IPS-18c (cell line): ENCODE measurements around the gene MGAT4A.

ENCODE experiments used
- H3K4me3 ChIP-seq: 2 replicates; pipeline ENCODE4 v1.7.0; 2013; ENCODE audit warnings: low read depth, mild to moderate bottlenecking, low read length, moderate library complexity; ENCODE audit not compliant: insufficient read depth
- H3K9me3 ChIP-seq: one replicate; pipeline ENCODE4 v1.6.1; 2013; ENCODE audit warnings: mild to moderate bottlenecking, low read length, moderate library complexity; ENCODE audit not compliant: control insufficient read depth, insufficient read depth

The MGAT4A gene

GRCh38 chr2:98731041-98731893 lies at the start of gene MGAT4A:
MGAT4A (minus strand) TSS chr2:98731132; CDS start chr2:98726332, 4,800 bp downstream.
- Histone ChIP-seq H3K4me3 (peak within 1 kb of the TSS; percentile 69), H3K9me3 (no peaks in the 10 kb centered on the region)

DNA sequence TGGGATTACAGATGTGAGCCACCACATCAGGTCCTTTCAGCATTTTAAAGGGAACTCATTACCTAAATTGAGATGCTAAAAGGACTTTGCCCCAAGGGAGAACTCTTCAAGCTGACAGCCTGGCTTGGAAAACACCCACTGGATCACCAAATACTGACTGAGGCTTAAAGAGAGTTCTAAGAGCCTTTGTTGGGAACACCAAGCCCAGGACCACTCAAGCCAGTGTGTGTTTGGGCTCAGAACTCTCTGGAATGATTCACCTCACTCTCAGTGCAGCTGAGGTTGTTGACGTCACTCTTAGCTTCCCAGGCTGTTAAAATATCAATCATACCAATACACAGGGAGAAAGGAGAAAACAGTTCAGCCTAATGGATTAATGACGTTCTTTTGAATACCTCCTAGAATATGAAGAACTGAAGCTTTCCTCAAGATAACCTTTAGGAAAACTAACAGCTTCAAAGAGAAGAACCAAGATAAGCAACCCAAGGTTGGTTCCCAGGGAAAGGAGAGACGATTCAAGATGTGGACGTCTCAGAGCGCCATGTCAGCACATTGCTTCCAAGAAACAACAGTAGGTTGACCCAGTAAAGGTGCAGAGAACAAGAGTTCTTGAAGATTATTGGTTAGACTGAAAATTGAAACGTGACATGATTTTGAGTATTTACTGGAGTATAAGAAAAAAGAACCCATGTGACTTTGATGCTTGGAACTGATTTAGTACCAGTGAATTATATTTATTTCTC lies 48.0 kb upstream of the MGAT4A start:
- H3K9me3 ChIP-seq: peaks cover 7% of the 10 kb centered on the region
- H3K4me3 ChIP-seq: no peak overlapping the region

GRCh38 chr2:98778151-98778550 lies 47.2 kb upstream of the MGAT4A start:
- H3K4me3 ChIP-seq: no peak overlapping the region
- peaks cover 7% of the 10 kb centered on the region for H3K9me3 ChIP-seq

GRCh38 chr2:98777710-98778109 lies 46.8 kb upstream of the MGAT4A start:
- peaks cover 7% of the 10 kb centered on the region for H3K9me3 ChIP-seq
- H3K4me3 ChIP-seq: no peak overlapping the region

DNA sequence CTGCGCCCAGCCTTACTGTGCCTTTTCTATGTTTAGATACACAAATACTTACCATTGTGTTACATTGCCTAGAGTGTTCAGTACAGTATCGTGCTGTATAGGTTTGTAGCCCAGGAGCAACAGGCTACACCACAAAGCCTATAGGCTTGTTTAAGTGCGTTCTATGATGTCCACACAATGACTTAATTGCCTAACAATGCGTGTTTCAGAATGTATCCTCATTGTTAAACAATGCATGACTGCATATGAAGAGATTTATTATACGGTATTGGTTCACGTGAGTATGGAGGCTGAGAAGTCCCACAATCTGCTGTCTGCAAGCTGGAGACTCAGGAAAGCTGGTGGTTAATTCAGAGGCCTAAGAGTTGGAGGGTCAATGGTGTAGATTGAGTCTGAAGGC lies 46.1 kb upstream of the MGAT4A start:
- Histone ChIP-seq H3K9me3 (peaks cover 7% of the 10 kb centered on the region), H3K4me3 (no peak overlapping the region)

DNA sequence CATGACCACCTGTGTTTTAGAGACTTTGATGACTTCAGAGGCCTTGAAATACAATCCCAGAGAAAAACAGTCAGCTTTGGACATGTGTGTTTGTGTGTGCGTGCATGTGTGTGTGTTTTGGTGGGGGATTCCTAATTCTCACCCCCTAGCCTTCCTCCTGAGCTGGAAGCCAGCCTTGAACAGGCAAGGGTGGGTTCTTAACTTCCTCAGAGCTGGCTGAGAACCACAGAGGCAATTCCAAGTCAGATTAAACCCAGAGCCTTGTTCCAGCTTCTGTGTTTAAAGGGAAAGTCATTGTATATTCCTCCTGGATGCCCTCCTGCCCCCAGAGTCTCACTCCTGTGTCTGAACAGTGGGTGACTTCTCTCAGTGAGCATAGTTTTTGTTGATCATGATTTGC lies 45.2 kb upstream of the MGAT4A start:
- peaks cover 7% of the 10 kb centered on the region for H3K9me3 ChIP-seq
- no peak overlapping the region for H3K4me3 ChIP-seq

DNA sequence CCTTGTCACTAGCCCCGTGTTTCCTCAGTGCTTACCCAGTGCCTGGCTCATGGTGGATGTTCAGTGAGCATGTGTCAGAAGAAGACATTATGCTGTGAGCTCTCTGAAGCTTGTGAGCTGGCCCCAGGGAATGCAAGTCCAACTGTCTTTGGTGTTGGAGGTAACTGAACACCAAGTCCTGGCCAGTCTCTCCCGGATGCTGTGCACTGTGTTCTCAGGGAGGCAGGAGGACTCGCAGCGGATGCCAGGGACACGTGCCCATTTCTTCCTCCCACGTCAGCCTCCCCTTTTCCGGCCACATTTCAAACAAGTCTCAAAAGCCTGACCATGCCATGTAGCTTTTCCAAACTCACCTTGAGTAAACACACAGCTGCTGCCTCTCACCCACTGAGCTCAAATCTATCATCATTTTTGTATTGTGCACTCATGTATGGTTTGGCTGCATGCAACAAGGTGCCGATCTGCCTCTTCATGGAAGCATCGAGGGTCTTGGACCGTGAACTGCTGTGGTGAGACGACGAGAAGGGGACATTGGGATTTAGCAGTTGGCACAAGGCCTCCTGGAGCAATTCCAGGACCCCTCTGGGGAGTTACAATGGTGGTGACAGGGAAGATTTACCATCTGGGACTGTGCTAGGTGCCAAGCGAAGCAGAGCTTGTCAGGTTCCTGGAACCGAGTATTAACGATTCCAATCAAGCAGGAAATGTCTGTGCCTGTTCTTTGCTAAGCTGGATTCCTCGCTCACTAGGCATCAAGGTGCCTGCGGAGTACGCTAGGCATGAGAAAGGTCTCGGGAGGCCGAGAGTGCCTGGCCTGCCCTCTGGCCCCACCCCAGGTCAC lies 44.4 kb upstream of the MGAT4A start:
- Histone ChIP-seq H3K9me3 (peaks cover 3% of the 10 kb centered on the region), H3K4me3 (no peak overlapping the region)

- H3K4me3 ChIP-seq: no peak overlapping the region
Observed at GRCh38 chr2:98773907-98774306, 43.0 kb upstream of the MGAT4A start.

DNA sequence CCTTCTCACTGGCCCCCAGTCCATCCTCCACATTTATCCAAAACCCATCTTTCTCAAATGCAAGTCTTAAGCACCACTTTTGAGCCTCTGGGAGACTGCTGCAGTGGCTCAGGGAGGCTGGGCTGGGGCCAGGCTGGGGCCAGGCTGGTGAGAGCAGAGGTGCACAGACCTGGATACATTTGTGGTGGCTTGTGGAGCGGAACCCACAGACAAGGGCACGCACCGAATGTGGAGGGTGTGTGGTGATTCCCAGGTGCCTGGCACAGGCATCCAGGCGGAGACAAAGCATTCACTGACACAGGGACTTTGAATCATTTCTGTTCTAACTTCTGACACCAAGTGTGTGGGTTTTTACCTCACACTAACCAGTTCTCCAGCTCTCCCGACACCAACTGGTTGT lies 42.2 kb upstream of the MGAT4A start:
- H3K9me3 ChIP-seq: peaks cover 3% of the 10 kb centered on the region
- no peak overlapping the region for H3K4me3 ChIP-seq

More at GRCh38 chr2:98773907-98774306, 43.0 kb upstream of the MGAT4A start:
- H3K9me3 ChIP-seq: peaks cover 3% of the 10 kb centered on the region

- Histone ChIP-seq H3K4me3 (no peak overlapping the region), H3K9me3 (no peaks in the 10 kb centered on the region)
Observed at GRCh38 chr2:98772536-98772935, 41.6 kb upstream of the MGAT4A start.

- no peak overlapping the region for H3K4me3 ChIP-seq
- no peaks in the 10 kb centered on the region for H3K9me3 ChIP-seq
Observed at GRCh38 chr2:98771721-98772524, 41.0 kb upstream of the MGAT4A start.

GRCh38 chr2:98771264-98771663 lies 40.3 kb upstream of the MGAT4A start:
- no peak overlapping the region for H3K4me3 ChIP-seq

GRCh38 chr2:98769784-98770183 lies 38.9 kb upstream of the MGAT4A start:
- H3K4me3 ChIP-seq: no peak overlapping the region
- no peaks in the 10 kb centered on the region for H3K9me3 ChIP-seq

More at GRCh38 chr2:98771264-98771663, 40.3 kb upstream of the MGAT4A start:
- H3K9me3 ChIP-seq: no peaks in the 10 kb centered on the region

DNA sequence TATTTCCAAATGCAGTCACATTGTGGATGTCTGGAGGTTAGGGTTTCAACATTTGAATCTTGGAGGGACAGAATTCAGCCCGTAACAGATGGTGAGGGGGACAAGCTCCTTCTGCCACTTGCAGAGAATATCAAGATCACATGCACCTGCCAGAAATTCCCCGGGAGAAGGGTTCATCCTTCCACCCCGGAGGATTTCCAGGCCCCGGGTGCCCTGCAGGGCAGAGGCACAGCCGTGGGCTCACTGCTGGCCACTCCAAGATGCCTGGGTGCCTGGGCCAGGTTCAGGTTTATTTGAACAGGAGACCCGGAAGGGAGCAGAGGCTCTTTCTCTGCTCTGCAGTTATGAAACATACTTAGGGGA lies 38.2 kb upstream of the MGAT4A start:
- no peak overlapping the region for H3K4me3 ChIP-seq
- no peaks in the 10 kb centered on the region for H3K9me3 ChIP-seq

DNA sequence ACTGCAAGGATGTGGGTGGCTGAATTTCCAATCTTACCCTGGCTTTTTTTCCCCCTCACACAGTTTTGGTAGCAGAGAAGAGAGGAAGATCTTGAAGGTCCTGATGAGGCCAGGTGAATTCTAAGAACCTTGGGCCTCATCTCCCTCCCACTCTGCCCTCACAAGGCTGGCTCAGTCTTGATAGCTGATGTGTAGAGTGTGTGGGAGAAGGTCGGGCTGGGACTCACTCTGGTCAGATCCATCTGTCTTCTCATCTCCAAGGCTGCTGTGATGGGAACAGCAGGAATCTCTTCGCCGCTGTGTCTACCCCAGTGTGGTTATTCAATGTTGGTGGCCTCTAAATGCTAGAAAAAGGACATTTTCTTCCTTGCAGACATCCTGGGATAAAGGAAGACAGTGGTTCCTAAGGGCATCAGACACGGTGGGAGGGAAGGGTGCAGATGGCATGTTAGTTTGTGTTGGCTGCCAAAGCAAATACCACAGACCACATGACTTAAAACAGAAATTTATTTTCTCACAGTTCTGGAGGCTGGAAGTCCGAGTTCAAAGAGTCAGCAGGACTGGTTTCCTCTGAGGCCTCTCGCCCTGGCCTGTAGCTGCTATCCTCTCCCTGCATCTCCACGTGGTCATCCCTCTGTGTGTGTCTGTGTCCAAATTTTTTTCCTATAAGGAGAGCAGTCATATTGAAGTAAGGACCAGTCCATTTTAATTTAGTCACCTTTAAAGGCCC lies 37.6 kb upstream of the MGAT4A start:
- H3K4me3 ChIP-seq: no peak overlapping the region

DNA sequence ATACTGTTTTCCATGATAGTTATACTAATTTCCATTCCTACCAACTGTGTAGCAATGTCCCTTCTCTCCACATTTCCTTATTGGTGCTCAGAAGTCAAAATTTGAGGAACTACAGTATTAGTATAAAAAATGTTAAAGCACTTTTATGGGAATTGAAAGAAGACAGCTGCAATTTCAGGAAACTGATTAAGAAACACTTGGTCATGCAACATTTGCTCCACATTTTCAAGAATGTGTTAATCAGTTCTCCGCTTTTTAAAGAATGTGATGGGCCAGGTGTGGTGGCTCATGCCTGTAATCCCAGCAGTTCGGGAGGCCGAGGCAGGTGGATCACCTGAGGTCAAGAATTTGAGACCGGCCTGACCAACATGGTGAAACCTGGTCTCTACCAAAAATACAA lies 33.6 kb upstream of the MGAT4A start:
- H3K9me3 ChIP-seq: no peaks in the 10 kb centered on the region

More for the DNA sequence above, 37.6 kb upstream of the MGAT4A start:
- H3K9me3 ChIP-seq: no peaks in the 10 kb centered on the region

More for the DNA sequence above, 33.6 kb upstream of the MGAT4A start:
- H3K4me3 ChIP-seq: no peak overlapping the region
